Measurements from ENCODE around the gene SLC25A13. TPM values are rescaled to one million over a fixed set of nuclear protein-coding genes. Genes with fewer than 3 reads are reported as not detected.
"Not testable (repeated sequence)": the region's sequence is repeated elsewhere in the genome, so short reads cannot be mapped to it uniquely, and the experiment has no call there.

The SLC25A13 gene, protein sequence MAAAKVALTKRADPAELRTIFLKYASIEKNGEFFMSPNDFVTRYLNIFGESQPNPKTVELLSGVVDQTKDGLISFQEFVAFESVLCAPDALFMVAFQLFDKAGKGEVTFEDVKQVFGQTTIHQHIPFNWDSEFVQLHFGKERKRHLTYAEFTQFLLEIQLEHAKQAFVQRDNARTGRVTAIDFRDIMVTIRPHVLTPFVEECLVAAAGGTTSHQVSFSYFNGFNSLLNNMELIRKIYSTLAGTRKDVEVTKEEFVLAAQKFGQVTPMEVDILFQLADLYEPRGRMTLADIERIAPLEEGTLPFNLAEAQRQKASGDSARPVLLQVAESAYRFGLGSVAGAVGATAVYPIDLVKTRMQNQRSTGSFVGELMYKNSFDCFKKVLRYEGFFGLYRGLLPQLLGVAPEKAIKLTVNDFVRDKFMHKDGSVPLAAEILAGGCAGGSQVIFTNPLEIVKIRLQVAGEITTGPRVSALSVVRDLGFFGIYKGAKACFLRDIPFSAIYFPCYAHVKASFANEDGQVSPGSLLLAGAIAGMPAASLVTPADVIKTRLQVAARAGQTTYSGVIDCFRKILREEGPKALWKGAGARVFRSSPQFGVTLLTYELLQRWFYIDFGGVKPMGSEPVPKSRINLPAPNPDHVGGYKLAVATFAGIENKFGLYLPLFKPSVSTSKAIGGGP
- total RNA-seq (2014; rRNA removed), result 22.2 and 24.7 TPM in 2 replicates
- polyA plus RNA-seq (2012), result 8.9 TPM

DNA sequence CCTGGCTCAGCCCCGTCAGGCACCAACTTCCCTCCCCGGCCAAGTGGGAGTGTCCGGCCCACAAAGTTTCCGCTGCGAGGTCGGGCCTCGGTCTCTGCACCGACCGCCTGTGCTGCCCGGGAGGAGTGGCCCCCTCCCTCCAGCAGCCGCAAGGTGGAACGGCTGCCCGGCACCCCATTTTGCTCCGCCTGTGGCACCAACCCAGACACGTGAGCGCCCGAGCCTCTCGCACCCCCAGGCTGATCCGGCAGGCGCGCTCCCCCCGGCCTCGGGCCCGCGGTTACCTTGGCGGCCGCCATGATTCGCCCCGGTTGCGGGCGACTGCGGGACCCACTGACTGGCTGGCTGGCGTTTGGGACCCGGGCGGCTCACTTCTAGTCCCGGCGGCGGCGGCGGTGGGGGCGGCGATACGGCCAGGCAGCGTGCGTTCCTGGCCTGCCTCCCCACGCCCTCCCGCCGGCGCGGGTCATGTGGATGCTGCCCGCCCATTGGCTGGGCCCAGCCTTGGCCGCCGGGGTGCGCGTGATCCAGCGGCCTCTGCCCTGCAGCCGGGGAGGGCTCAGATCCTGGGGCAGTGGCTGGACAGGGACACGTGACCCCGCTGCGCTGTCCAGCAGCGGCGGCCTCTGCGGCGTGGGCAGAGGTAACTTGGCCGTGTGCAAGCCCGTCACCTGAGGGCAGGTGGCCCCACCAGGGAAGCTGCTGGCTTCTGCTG lies at the start of gene SLC25A13:
TSS of gene SLC25A13 (minus strand) at position 441 of the 715 bp plus-strand sequence. CDS start at position 299, 142 bp downstream.
- DNase-seq (ENCODE audit: low read depth), result peak; percentile 90

- not testable (repeated sequence) for DNase-seq (ENCODE audit: low read depth)
These were observed 44.0 kb upstream of the SLC25A13 start for GRCh38 chr7:96365916-96366315.

DNA sequence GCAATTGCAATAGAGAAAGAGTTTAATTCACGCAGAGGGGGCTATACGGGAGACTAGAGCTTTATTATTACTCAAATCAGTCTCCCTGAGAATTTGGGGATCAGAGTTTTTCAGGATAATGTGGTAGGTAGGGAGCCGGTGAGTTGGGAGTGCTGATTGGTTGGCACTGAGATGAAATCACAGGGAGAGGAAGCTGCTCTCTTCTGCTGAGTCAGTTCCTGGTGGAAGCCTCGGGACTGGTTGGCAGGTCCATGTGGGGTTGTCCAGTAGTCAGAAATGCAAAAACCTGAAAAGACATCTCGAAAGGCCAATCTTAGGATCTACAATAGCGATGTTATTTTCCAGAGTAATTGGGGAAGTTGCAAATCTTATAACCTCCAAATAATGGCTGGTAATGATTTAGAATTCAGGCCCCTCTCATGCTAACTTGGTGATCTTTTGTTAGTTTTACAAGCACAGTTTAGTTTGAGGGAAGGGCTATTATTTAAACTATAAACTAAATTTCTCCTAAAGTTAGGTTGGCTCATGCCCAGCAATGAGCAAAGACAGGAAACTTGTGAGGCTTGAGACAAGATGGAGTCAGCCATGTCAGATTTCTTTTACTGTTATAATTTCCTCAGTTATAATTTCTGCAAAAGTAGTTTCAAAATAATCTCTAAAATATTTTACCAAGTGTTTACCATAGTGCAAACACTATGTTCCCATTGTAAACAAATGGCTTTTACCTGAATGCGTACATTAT lies 39.4 kb upstream of the SLC25A13 start:
- peak; percentile 10 for DNase-seq (ENCODE audit: low read depth)

DNA sequence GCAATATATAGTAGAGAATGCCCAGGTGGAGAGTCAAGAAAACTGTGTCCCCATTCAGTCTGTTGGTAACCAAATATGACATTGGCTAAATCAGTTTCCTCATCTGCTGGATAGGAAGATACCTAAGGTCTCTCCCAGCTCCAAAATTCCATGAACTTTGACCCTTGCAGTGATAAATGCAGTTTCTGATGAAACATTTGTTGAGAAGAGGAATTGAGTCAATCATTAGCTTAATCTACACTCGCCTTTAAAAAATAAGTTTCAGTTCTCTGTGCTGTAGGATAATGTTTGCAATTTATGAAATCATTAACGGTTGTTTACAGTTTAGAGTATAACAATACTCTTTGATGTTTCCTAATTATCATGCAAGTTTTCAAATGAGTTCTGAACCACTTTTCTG lies 38.0 kb upstream of the SLC25A13 start:
- DNase-seq (ENCODE audit: low read depth), result no peak

GRCh38 chr7:96358236-96358971 lies 36.5 kb upstream of the SLC25A13 start:
- DNase-seq (ENCODE audit: low read depth), result not testable (repeated sequence)

GRCh38 chr7:96355990-96356506 lies 34.1 kb upstream of the SLC25A13 start:
- no peak for DNase-seq (ENCODE audit: low read depth)

DNA sequence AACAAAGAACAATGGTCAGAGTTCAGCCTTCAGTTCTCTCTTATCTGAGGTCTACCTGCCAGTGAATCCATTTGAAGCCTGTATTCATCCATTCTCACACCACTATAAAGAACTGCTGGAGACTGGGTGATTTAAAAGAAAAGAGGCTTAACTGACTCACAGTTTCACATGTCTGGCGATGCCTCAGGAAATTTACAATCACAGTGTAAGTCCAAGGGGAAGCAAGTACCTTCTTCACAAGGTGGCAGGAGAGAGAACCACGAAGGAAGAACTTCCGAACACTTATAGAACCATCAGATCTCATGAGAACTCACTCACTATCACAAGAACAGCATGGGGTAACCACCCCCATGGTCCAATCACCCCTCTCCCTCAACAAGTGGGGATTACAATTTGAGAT lies 33.0 kb upstream of the SLC25A13 start:
- DNase-seq (ENCODE audit: low read depth), result no peak

- peak; percentile 12 for DNase-seq (ENCODE audit: low read depth)
These were observed 27.7 kb upstream of the SLC25A13 start for GRCh38 chr7:96349572-96349971.

- no peak for DNase-seq (ENCODE audit: low read depth)
These were observed 25.6 kb upstream of the SLC25A13 start for GRCh38 chr7:96347471-96347870.

DNA sequence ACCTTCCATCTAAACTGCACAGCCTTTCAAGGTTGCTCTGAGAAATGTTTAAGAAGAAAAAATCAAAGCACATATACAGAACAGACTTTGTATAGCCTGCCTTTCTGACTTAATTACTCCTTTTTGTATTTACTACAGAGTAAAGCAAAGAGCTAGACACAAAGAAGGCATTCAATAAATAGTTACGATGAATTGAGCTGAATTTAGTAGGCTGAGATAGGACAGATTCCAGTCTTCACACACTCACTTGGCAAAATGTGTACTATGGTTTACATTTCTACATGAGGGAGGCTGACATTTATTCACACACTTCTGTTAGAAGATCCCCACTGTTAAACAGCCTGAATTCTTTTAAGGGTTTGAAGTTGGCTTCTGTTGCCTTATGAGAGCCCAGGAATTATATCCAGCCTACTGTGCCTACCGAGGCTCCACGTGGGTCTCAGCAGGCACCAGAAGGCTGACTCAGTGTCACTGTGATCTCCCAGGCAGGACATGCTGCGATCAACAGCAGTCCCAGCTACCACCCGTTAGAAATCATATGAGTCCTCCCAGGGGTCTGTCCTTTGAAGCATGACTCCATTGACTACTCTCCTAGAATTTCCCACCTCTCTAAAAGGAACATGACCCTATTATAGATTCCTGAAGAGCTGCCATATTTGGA lies 24.5 kb upstream of the SLC25A13 start:
- no peak for DNase-seq (ENCODE audit: low read depth)

DNA sequence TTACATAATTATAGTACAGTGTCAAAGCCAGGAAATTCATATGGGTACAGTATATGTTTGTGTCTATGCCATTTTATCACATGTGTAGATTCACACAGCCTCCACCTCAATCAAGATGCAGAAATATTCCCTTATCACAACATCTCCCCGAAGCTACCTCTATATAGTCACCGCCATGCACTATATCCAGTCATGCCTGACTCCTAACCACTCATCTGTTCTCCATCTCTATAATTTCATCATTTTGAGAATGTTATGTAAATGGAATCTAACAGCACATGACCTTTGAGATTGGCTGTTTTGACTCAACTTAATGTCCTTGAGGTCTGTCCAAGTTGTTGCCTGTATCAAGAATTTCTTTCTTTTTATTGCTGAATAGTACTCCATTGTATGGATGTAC lies 22.3 kb upstream of the SLC25A13 start:
- DNase-seq (ENCODE audit: low read depth), result no peak

DNA sequence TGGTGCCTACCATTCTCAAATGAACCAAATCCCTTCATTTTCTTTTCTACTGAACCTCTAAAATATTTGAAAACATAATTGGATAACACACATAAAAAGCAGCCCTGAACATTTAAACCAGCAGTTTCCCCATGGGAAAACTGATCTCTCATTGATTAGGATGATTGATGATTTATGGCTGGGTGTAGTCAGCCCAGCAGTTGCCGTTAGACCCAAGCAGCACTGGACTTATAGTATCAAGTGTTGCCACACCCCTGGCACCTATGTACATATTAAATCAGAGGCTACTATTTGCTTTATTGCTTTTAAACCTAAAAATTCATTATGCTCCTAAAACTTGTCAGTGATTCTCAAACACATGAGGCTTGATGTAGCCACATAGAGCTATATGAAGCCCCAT lies 20.2 kb upstream of the SLC25A13 start:
- DNase-seq (ENCODE audit: low read depth), result no peak

- no peak for DNase-seq (ENCODE audit: low read depth)
These were observed 15.6 kb upstream of the SLC25A13 start for GRCh38 chr7:96337519-96337918.

DNA sequence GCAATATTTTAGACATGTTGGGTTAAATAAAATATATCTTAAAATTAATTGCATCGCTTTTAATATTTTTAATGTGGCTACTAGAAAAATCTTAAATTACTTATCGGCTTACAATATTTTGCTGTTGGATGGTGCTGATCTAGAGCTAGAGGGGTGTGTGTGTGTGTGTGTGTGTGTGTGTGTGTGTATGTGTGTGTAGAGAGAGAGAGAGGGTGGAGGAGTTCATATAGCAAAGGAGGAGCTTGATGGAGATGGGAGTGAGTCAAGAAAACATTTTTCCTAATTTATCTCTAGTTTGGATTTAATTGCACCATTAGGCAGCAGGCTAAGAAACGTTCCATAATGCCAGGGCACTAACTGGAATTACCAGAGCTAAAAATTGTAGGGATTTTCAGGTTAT lies 10.4 kb upstream of the SLC25A13 start:
- no peak for DNase-seq (ENCODE audit: low read depth)

GRCh38 chr7:96331775-96332174 lies 9.9 kb upstream of the SLC25A13 start:
- no peak for DNase-seq (ENCODE audit: low read depth)

DNA sequence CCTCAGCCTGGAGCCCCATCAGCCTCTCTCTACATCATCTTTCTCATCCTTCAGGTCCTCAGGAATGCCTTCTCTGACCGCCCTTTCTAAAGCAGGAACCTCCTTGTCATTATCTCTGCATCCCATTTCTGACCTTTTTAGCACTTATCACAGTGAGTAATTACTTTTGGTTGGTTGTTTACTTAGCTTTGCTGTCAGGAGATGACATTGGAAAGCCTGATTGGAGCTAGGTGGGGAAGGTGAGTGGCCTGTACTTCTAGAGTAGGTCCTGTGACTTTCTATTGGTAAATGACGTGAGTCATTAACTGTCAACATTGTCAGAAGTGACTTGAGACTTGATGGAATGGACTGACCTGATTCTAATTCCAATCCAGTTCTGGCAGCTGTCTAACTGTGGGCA lies 9.3 kb upstream of the SLC25A13 start:
- no peak for DNase-seq (ENCODE audit: low read depth)

DNA sequence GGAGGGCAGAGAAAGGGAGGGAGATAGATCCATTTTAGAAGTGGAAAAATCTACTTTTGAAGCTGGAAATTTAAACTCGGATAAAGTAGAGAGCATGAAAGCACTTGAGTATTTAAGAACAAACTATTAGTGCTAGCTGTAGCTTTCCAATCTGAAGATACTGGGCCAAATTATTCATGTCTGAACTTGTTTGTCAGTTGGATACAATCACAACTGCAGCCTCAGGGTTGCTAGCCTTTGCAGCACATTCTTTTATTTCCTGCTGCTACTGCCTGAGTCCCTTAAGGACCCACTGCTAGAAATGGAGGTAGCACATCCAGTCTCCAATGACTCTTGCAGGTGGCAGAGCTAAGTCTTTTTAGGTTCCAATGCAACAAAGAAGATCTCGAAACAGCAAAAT lies 8.3 kb upstream of the SLC25A13 start:
- no peak for DNase-seq (ENCODE audit: low read depth)

- no peak for DNase-seq (ENCODE audit: low read depth)
These were observed 7.3 kb upstream of the SLC25A13 start for GRCh38 chr7:96329241-96329640.

DNA sequence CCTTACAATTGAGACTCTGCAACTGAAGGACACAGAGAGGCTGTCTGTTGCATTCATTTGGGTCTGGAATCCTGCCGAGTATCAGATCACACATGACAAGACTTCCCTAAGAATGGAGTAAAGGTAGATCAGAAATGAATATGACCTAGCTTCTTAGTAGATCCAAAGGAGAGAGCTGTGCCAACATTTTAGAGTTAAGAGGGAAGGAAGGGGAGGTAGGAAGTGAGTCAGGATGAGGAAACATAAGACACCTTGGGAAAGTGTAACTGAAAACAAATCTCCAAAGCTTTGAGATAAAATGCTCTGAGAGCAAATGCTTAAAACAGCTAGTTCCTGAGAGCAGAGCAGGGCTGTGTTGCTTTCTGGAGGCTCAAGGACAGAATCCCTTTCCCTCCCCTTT lies 6.1 kb upstream of the SLC25A13 start:
- DNase-seq (ENCODE audit: low read depth), result no peak

GRCh38 chr7:96327429-96327828 lies 5.5 kb upstream of the SLC25A13 start:
- no peak for DNase-seq (ENCODE audit: low read depth)
